A549 (cell line): Measurements from ENCODE around the gene TFAM. TPM values are rescaled to one million over a fixed set of nuclear protein-coding genes. Genes with fewer than 3 reads are reported as not detected.

Experiments
- ATAC-seq, 2 experiments: fragments of 200-7000 bp in 1 of 2; fragments of >200 bp in 1 of 2; cut with Nextera tagmentation in 1 of 2; cut with Tn5 transposase in 1 of 2; 3 replicates each; pipeline versions ENCODE4 v1.8.0 to v1.9.1; 2018 to 2020; ENCODE audit warnings: mild to moderate bottlenecking in 1 of 2, moderate library complexity in 1 of 2
- CTCF ChIA-PET: fragments of 300-600 bp; sonication (Branson Sonifier 250); formaldehyde crosslinking; extraction: SDS; loops from one replicate; lab custom pipeline; 2021; ENCODE audit warnings: antibody characterized with exemption, inconsistent platforms; lab: Yijun Ruan, JAX
- POLR2A ChIA-PET: fragments of 350-600 bp; formaldehyde crosslinking; extraction: SDS; loops from one replicate; lab custom pipeline; 2021; ENCODE audit warnings: antibody characterized with exemption, inconsistent platforms; lab: Yijun Ruan, JAX
- DNase-seq, 2 experiments: peaks; one replicate each; pipeline versions ENCODE4 v3.0.0 to v3.0.0-alpha.2; 2011 to 2016; ENCODE audit warnings: low read depth in 1 of 2, low spot score in 1 of 2
- FAIRE-seq: peaks from 2 replicates; lab custom pipeline; 2011; peaks lifted over from hg19 to GRCh38; lab: Jason Lieb, UNC
- H3K27ac ChIP-seq, 2 experiments: fragments of >200 bp; sonication (Bioruptor Twin); formaldehyde crosslinking; 3 replicates each; pipeline ENCODE4 v1.5.1; 2016 to 2017
- H3K4me1 ChIP-seq: fragments of >200 bp; sonication (Bioruptor Twin); formaldehyde crosslinking; 3 replicates; pipeline ENCODE4 v1.6.1; 2016
- H3K4me2 ChIP-seq: fragments of >200 bp; sonication (Bioruptor Twin); formaldehyde crosslinking; 3 replicates; pipeline ENCODE4 v1.6.1; 2016
- H3K4me3 ChIP-seq: fragments of >200 bp; sonication (Bioruptor Twin); formaldehyde crosslinking; 3 replicates; pipeline ENCODE4 v1.5.1; 2016
- H3K9me3 ChIP-seq: fragments of >200 bp; sonication (Bioruptor Twin); formaldehyde crosslinking; 3 replicates; pipeline ENCODE4 v1.6.1; 2016
- ATOH8 ChIP-seq: fragments of 250-450 bp; sonication (Bioruptor Pico); IDR thresholded peaks from 2 replicates; pipeline ENCODE4 v1.5.0; 2020; ENCODE audit warnings: low read depth, mild to moderate bottlenecking, moderate library complexity
- CEBPB ChIP-seq, 2 experiments: fragments of >200 bp in 1 of 2; sonication (Bioruptor Twin) in 1 of 2; formaldehyde crosslinking in 1 of 2; IDR thresholded peaks; 2 replicates each; pipeline ENCODE4 v1.6.1; 2012 to 2016
- CHD2 ChIP-seq: fragments of 150-350 bp; IDR thresholded peaks from 2 replicates; pipeline ENCODE4 v1.6.1; 2014; ENCODE audit warnings: low read length; ENCODE audit not compliant: partially characterized antibody
- CTCF ChIP-seq: fragments of >200 bp; sonication (Bioruptor Twin); formaldehyde crosslinking; IDR thresholded peaks from 3 replicates; pipeline ENCODE4 v1.5.1; 2016
- E2F6 ChIP-seq: IDR thresholded peaks from 2 replicates; pipeline ENCODE4 v1.6.1; 2012; ENCODE audit warnings: low read depth, borderline replicate concordance
- EHMT2 ChIP-seq: fragments of 200-600 bp; sonication (generic); IDR thresholded peaks from 2 replicates; pipeline ENCODE4 v1.6.1; 2016; ENCODE audit warnings: antibody characterized with exemption, low read depth, mild to moderate bottlenecking, moderate library complexity
- HDAC2 ChIP-seq: fragments of 200-600 bp; sonication (generic); IDR thresholded peaks from 2 replicates; pipeline ENCODE4 v1.6.1; 2016
- HES2 ChIP-seq: fragments of >200 bp; sonication (Bioruptor Twin); formaldehyde crosslinking; IDR thresholded peaks from 2 replicates; pipeline ENCODE4 v1.6.1; 2016
- HMGXB4 ChIP-seq: fragments of 250-450 bp; sonication (Bioruptor Pico); IDR thresholded peaks from 2 replicates; pipeline ENCODE4 v1.5.0; 2021; ENCODE audit warnings: mild to moderate bottlenecking, moderate library complexity, borderline replicate concordance
- HOXA7 ChIP-seq: fragments of 250-450 bp; sonication (Bioruptor Pico); IDR thresholded peaks from 2 replicates; pipeline ENCODE4 v1.5.0; 2020; ENCODE audit warnings: mild to moderate bottlenecking, moderate library complexity
- JUN ChIP-seq, 2 experiments: fragments of >200 bp; sonication (Bioruptor Twin); formaldehyde crosslinking; IDR thresholded peaks; 2 replicates in 1 of 2; 3 replicates in 1 of 2; pipeline ENCODE4 v1.6.1; 2016 to 2017
- JUNB ChIP-seq: fragments of >200 bp; sonication (Bioruptor Twin); formaldehyde crosslinking; IDR thresholded peaks from 2 replicates; pipeline ENCODE4 v1.6.1; 2016
- MAX ChIP-seq: IDR thresholded peaks from 2 replicates; pipeline ENCODE4 v1.6.1; 2012
- MAZ ChIP-seq: fragments of 150-350 bp; IDR thresholded peaks from 2 replicates; pipeline ENCODE4 v1.6.1; 2014; ENCODE audit warnings: antibody characterized with exemption, low read depth, low read length, borderline replicate concordance
- MYC ChIP-seq: IDR thresholded peaks from 2 replicates; pipeline ENCODE4 v1.6.1; 2012; ENCODE audit warnings: mild to moderate bottlenecking, inconsistent platforms, low read length, improper control_type of control experiment, borderline replicate concordance
- NPAS2 ChIP-seq: fragments of 250-450 bp; sonication (Bioruptor Pico); IDR thresholded peaks from 2 replicates; pipeline ENCODE4 v1.8.0; 2022; ENCODE audit warnings: mild to moderate bottlenecking, moderate library complexity, borderline replicate concordance
- NR3C1 ChIP-seq: fragments of >200 bp; sonication (Bioruptor Twin); formaldehyde crosslinking; IDR thresholded peaks from 3 replicates; pipeline ENCODE4 v1.6.1; 2017
- RAD21 ChIP-seq, 2 experiments: fragments of >200 bp in 1 of 2; sonication (Bioruptor Twin) in 1 of 2; formaldehyde crosslinking in 1 of 2; IDR thresholded peaks in 1 of 2; conservative IDR thresholded peaks in 1 of 2; 2 replicates in 1 of 2; 3 replicates in 1 of 2; pipeline ENCODE4 v1.6.1; 2012 to 2018; ENCODE audit warnings: inconsistent platforms in 1 of 2
- RARB ChIP-seq: fragments of 250-450 bp; sonication (Bioruptor Pico); IDR thresholded peaks from 2 replicates; pipeline ENCODE4 v1.8.0; 2021; ENCODE audit warnings: mild to moderate bottlenecking, moderate library complexity
- REST ChIP-seq: fragments of 200-600 bp; sonication (generic); IDR thresholded peaks from 2 replicates; pipeline ENCODE4 v1.6.1; 2016; ENCODE audit warnings: antibody characterized with exemption, mild to moderate bottlenecking, moderate library complexity
- RNF2 ChIP-seq: fragments of 200-600 bp; sonication (generic); IDR thresholded peaks from 2 replicates; pipeline ENCODE4 v1.6.1; 2016; ENCODE audit warnings: low read depth, mild to moderate bottlenecking, antibody characterized with exemption, moderate library complexity, borderline replicate concordance
- ZC3H11A ChIP-seq: fragments of 450-650 bp; IDR thresholded peaks from 2 replicates; pipeline ENCODE4 v1.6.1; 2014; ENCODE audit warnings: antibody characterized with exemption, mild to moderate bottlenecking
- WGBS: methylation state at CpG from one replicate; pipeline ENCODE4 v1.1.6; 2017; ENCODE audit errors: missing lambda C conversion rate; 5-methylcytosine and 5-hydroxymethylcytosine counted together
- polyA plus RNA-seq, 4 experiments: library from polyadenylated mRNA; depleted of rRNA in 3 of 4; stranded (reverse); fragments of >200 nt; fragmentation: RNase III in 1 of 4; extraction: RNeasy Plus Mini Kit Qiagen cat#74134 plus additional on column Dnase treatment in 1 of 4; gene quantifications; 2 replicates in 3 of 4; 3 replicates in 1 of 4; pipeline ENCODE4 v1.2.3, GENCODE V29; 2011 to 2017

TFAM gene
- polyA plus RNA-seq, 2 of the 4 experiments (the other 2 are of a cell fraction), result 61.2 to 66.9 TPM

GRCh38 chr10:58367069-58367468, 18.1 kb upstream of the TFAM start:
- no peak overlapping the region for H3K4me2 ChIP-seq
- ChIA-PET POLR2A (no interaction called here), CTCF (interaction anchor here (0.7 to 1.4 kb wide), 2 partner anchors 67 to 616 kb away, joined by 3 to 4 read pairs; no protein-coding TSS in a partner anchor)
- TF ChIP-seq HES2 (no peak), HDAC2 (no peak), RAD21 (conservative IDR thresholded peaks at IDR 0.05 in 1 of 2, IDR thresholded peaks at IDR 0.05 in 1 of 2) (no peak)
- no peak overlapping the region for H3K4me3 ChIP-seq
- peaks cover 7% of the 10 kb centered on the region for H3K4me1 ChIP-seq
- H3K27ac ChIP-seq, result no peak overlapping the region
- ATAC-seq (no peak), DNase-seq (no peak), FAIRE-seq (no peak)
- WGBS, result 90% methylated on average over 3 of the region's 3 CpGs
- no peaks in the 10 kb centered on the region for H3K9me3 ChIP-seq

GRCh38 chr10:58371473-58371872, 13.7 kb upstream of the TFAM start:
- ATAC-seq (no peak), DNase-seq (no peak), FAIRE-seq (no peak)
- POLR2A ChIA-PET, result interaction anchor here (0.5 kb wide), 1 partner anchor 28 kb away, joined by 5 read pairs; no protein-coding TSS in a partner anchor
- Histone ChIP-seq H3K4me3 (no peak overlapping the region), H3K9me3 (no peaks in the 10 kb centered on the region), H3K4me2 (no peak overlapping the region), H3K27ac (no peak overlapping the region), H3K4me1 (peaks cover 4% of the 10 kb centered on the region; the same call in 1 of the 3 replicates)
- TF ChIP-seq CHD2, result no peak
- no peak for TF ChIP-seq NPAS2 (CRISPR knock-in tag)
- no peak for TF ChIP-seq CTCF
- TF ChIP-seq MYC, result no peak
- TF ChIP-seq E2F6, result no peak
- TF ChIP-seq REST, result no peak
- no peak for TF ChIP-seq HOXA7 (CRISPR knock-in tag)
- no peak for TF ChIP-seq RARB (CRISPR knock-in tag)
- no peak for TF ChIP-seq HMGXB4 (CRISPR knock-in tag)
- no peak for TF ChIP-seq NR3C1
- no peak for TF ChIP-seq MAX
- no peak for TF ChIP-seq EHMT2
- no peak for TF ChIP-seq ZC3H11A
- no peak for TF ChIP-seq ATOH8 (CRISPR knock-in tag)
- no peak for TF ChIP-seq CEBPB (IDR thresholded peaks at IDR 0.05)
- no peak for TF ChIP-seq MAZ
- TF ChIP-seq JUN (IDR thresholded peaks at IDR 0.05), result no peak
- TF ChIP-seq JUNB, result no peak
- no peak for TF ChIP-seq RNF2
- CTCF ChIA-PET, result interaction anchor here (1.0 to 1.2 kb wide), 2 partner anchors 13 to 80 kb away, joined by 3 read pairs; no protein-coding TSS in a partner anchor
